ENCODE data around the gene RHBDF1.
A peak's percentile ranks its signal among the peaks of the same experiment; 100 is the strongest.

Gene RHBDF1

DNA sequence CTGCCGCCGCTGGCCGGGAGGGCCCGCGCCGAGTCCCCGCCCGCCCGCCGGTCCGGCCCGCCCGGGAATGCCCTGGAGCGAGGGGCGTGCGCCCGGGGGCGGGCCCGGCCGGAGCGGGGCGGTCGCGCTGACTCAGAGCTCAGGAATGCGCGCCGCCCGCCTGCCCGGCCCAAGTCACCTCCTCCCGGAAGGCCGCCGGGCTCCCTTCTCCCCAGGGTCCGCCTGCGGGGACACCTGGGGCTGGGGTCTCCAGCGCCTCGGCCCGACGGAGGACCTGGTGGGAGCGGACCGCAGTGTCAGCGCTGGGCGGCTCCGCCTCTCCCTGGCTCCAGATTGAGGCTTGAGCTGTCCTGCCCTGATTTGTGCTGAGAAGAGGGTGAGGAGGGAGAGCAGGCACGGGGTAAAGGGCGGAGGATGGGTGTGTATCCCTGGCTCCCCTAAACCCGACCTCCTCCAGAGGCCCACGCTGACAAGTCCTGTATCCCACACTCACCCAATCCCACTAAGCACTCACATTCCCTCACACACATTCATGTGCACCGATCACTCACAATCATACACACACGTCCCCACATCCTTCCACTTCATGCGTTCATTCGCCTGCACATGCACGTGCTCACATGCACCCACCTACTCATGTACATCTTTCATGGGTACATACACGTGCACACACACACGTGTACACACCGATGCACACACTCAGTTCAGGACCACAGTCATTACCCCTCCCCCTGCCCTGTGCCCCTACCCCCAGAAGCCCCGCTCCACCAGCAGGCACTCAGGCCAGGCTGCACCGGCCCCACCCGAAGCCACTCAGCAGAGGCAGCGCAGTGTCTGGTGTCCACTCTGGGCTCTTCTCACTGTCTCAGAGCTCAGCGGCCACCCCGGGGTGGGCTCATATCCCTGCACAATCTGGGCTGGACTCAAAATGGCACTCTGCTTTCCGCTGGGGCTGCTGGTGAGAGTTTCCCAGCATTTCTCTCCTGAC is at the start of gene RHBDF1:
RHBDF1 (minus strand) TSS at position 71 of the 988 bp plus-strand sequence. CDS start 7,616 bp downstream, outside the sequence.
- Histone ChIP-seq H3K4me3 (ENCODE audit: low read length) (peak within 1 kb of the TSS; percentile 69), H3K27me3 (ENCODE audit: low read depth, low read length) (peaks cover 25% of the 10 kb centered on the region), H2AFZ (ENCODE audit: low read depth, low read length) (no peak within 1 kb of the TSS), H3K4me1 (ENCODE audit: low read length) (peaks cover 19% of the 10 kb centered on the region), H3K79me2 (ENCODE audit: low read length) (0 out of 2 replicates have a peak, but pooled peaks cover 3% of the 10 kb centered on the region), H3K27ac (ENCODE audit: low read length) (no peak within 1 kb of the TSS), H3K36me3 (replicated peaks; ENCODE audit: low read depth, low read length) (no peaks in the 10 kb centered on the region), H4K20me1 (ENCODE audit: insufficient read depth, low read length) (no peaks in the 10 kb centered on the region), H3K4me2 (ENCODE audit: low read length) (peak within 1 kb of the TSS; percentile 75), H3K9me3 (ENCODE audit: insufficient read depth, low read length) (no peaks in the 10 kb centered on the region), H3K9ac (ENCODE audit: low read length) (peak within 1 kb of the TSS; percentile 49)
- TF ChIP-seq CTCF (IDR thresholded peaks at IDR 0.05; ENCODE audit: low read depth, low read length) (no peak), EZH2phosphoT487 (IDR thresholded peaks at IDR 0.05; ENCODE audit: low read depth) (no peak)

- H4K20me1 ChIP-seq (ENCODE audit: insufficient read depth, low read length) = peaks cover 9% of the 10 kb centered on the region; the same call in 1 of the 2 replicates
- peaks cover 24% of the 10 kb centered on the region for H3K36me3 ChIP-seq (replicated peaks; ENCODE audit: low read depth, low read length)
- H3K27ac ChIP-seq (ENCODE audit: low read length) = no peak overlapping the region
Measured at GRCh38 chr16:120756-121155, 48.3 kb upstream of the RHBDF1 start.

DNA sequence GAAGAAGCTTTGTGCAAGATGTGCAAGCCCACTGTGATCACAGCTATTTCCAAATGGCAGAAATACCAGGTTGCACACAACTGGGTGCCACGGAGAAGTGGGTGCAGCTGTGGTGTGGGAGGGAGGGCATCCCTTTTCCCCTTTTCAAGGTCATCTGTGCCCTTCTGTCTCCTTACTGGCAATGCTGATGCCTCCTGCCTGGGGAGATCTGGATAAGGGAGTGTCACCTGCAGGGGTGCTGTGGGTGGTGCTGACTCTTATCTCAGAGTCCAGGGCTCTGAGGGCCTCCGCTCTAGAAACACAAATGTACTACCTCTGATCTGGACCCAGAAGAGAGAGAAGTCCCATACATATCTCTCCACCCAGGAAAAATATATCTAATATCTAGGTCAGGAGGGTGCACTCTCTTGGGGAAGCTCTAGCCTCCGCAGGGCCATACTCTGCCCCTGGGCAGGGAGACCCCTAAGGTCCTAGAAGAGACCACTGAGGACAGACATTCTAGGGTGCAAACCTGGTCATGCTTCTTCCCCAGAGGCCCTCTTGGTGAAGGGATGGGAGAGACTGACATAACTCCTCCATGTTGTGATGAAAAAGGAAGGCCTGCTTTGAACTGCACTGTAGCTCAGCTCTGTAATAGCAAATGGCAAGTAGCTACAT is 47.5 kb upstream of the RHBDF1 start:
- TF ChIP-seq EZH2phosphoT487 (IDR thresholded peaks at IDR 0.05; ENCODE audit: low read depth) (no peak), CTCF (IDR thresholded peaks at IDR 0.05; ENCODE audit: low read depth, low read length) (no peak)
- Histone ChIP-seq H3K27ac (ENCODE audit: low read length) (no peak overlapping the region), H3K9ac (ENCODE audit: low read length) (no peak overlapping the region), H3K79me2 (ENCODE audit: low read length) (peaks cover 5% of the 10 kb centered on the region; the same call in 1 of the 2 replicates), H3K36me3 (replicated peaks; ENCODE audit: low read depth, low read length) (peaks cover 26% of the 10 kb centered on the region), H2AFZ (ENCODE audit: low read depth, low read length) (no peak overlapping the region), H3K27me3 (ENCODE audit: low read depth, low read length) (no peaks in the 10 kb centered on the region), H3K4me1 (ENCODE audit: low read length) (no peaks in the 10 kb centered on the region), H3K9me3 (ENCODE audit: insufficient read depth, low read length) (no peaks in the 10 kb centered on the region), H4K20me1 (ENCODE audit: insufficient read depth, low read length) (peaks cover 7% of the 10 kb centered on the region; the same call in 1 of the 2 replicates), H3K4me2 (ENCODE audit: low read length) (no peak overlapping the region), H3K4me3 (ENCODE audit: low read length) (no peak overlapping the region)

More at GRCh38 chr16:120756-121155, 48.3 kb upstream of the RHBDF1 start:
- TF ChIP-seq CTCF (IDR thresholded peaks at IDR 0.05; ENCODE audit: low read depth, low read length) = no peak
- TF ChIP-seq EZH2phosphoT487 (IDR thresholded peaks at IDR 0.05; ENCODE audit: low read depth) = no peak
- H3K79me2 ChIP-seq (ENCODE audit: low read length) = peaks cover 5% of the 10 kb centered on the region; the same call in 1 of the 2 replicates
- H3K4me3 ChIP-seq (ENCODE audit: low read length) = no peak overlapping the region
- H3K4me1 ChIP-seq (ENCODE audit: low read length) = no peaks in the 10 kb centered on the region
- H3K4me2 ChIP-seq (ENCODE audit: low read length) = no peak overlapping the region
- no peak overlapping the region for H3K9ac ChIP-seq (ENCODE audit: low read length)
- H3K27me3 ChIP-seq (ENCODE audit: low read depth, low read length) = no peaks in the 10 kb centered on the region
- no peak overlapping the region for H2AFZ ChIP-seq (ENCODE audit: low read depth, low read length)
- no peaks in the 10 kb centered on the region for H3K9me3 ChIP-seq (ENCODE audit: insufficient read depth, low read length)

- Histone ChIP-seq H3K36me3 (replicated peaks; ENCODE audit: low read depth, low read length) (peaks cover 26% of the 10 kb centered on the region), H3K9me3 (ENCODE audit: insufficient read depth, low read length) (no peaks in the 10 kb centered on the region), H3K9ac (ENCODE audit: low read length) (no peak overlapping the region), H3K4me3 (ENCODE audit: low read length) (no peak overlapping the region), H2AFZ (ENCODE audit: low read depth, low read length) (no peak overlapping the region), H3K4me1 (ENCODE audit: low read length) (no peaks in the 10 kb centered on the region), H4K20me1 (ENCODE audit: insufficient read depth, low read length) (peaks cover 7% of the 10 kb centered on the region; the same call in 1 of the 2 replicates), H3K27ac (ENCODE audit: low read length) (no peak overlapping the region), H3K27me3 (ENCODE audit: low read depth, low read length) (no peaks in the 10 kb centered on the region), H3K79me2 (ENCODE audit: low read length) (peaks cover 5% of the 10 kb centered on the region; the same call in 1 of the 2 replicates), H3K4me2 (ENCODE audit: low read length) (no peak overlapping the region)
- TF ChIP-seq CTCF (IDR thresholded peaks at IDR 0.05; ENCODE audit: low read depth, low read length) = no peak
- no peak for TF ChIP-seq EZH2phosphoT487 (IDR thresholded peaks at IDR 0.05; ENCODE audit: low read depth)
Measured at GRCh38 chr16:119295-119694, 46.9 kb upstream of the RHBDF1 start.

All from OCI-LY3 (cell line).